Breast epithelium (tissue), 4 donors: ENCODE results near the gene EN1. TPM values are rescaled to one million over a fixed set of nuclear protein-coding genes. Genes with fewer than 3 reads are reported as not detected.

Experiments
- DNase-seq, 2 donors: peaks; one replicate each; pipeline ENCODE4 v3.0.0-alpha.2; 2019; ENCODE audit warnings: low spot score in 2 of 2
- H3K27ac ChIP-seq, 2 donors: fragments of 200-600 bp; sonication (generic) in 1 of 2; one replicate each; pipeline ENCODE4 v1.5.1; 2016 to 2019; ENCODE audit warnings: mild to moderate bottlenecking in 1 of 2
- H3K27me3 ChIP-seq, 2 donors: fragments of 200-600 bp; sonication (generic) in 1 of 2; one replicate each; pipeline versions ENCODE4 v1.5.1 to v1.6.0; 2017 to 2019; ENCODE audit warnings: control low read depth in 1 of 2, mild to moderate bottlenecking in 1 of 2
- H3K36me3 ChIP-seq: fragments of 200-600 bp; one replicate; pipeline ENCODE4 v1.5.1; 2019
- H3K4me1 ChIP-seq, 2 donors: fragments of 200-600 bp; sonication (generic); one replicate each; pipeline ENCODE4 v1.5.1; 2016 to 2019; ENCODE audit warnings: control low read depth in 1 of 2
- H3K4me3 ChIP-seq, 3 donors: fragments of 200-600 bp; sonication (generic); 1 replicate in 2 of 3; 2 replicates in 1 of 3; pipeline ENCODE4 v1.5.1; 2016 to 2019; ENCODE audit warnings: mild to moderate bottlenecking in 3 of 3, moderate library complexity in 2 of 3
- H3K9me3 ChIP-seq, 2 donors: fragments of 200-600 bp; sonication (generic) in 1 of 2; one replicate each; pipeline ENCODE4 v1.5.1; 2016 to 2019; ENCODE audit warnings: control low read depth in 1 of 2
- CTCF ChIP-seq, 3 donors: fragments of 450-650 bp; IDR thresholded peaks; one replicate each; pipeline ENCODE4 v1.5.1; 2016 to 2017; ENCODE audit warnings: antibody characterized with exemption in 3 of 3, mild to moderate bottlenecking in 3 of 3, moderate library complexity in 3 of 3
- POLR2A ChIP-seq: fragments of 450-650 bp; IDR thresholded peaks from one replicate; pipeline ENCODE4 v1.6.1; 2016; ENCODE audit warnings: antibody characterized with exemption, mild to moderate bottlenecking, moderate library complexity
- POLR2AphosphoS5 ChIP-seq, 3 donors: sonication (generic); formaldehyde crosslinking; IDR thresholded peaks; one replicate each; pipeline ENCODE4 v1.6.1; 2017; ENCODE audit warnings: antibody characterized with exemption in 3 of 3
- intact Hi-C: fragments of 100-400 bp; cut with DNase I; formaldehyde crosslinking; loops from one replicate; pipeline ENCODE4 v1.15.1; 2023; ENCODE audit warnings: low total_unique reads
- total RNA-seq, 3 donors: library from RNA; depleted of rRNA; stranded (reverse); fragments of >200 nt; gene quantifications; one replicate each; pipeline ENCODE4 v1.1.0, GENCODE V29; 2016

The EN1 gene
- total RNA-seq, 3 donors from 2014 or later = 0.29 to 6.4 (median 1.6) TPM

- intact Hi-C loops = no loop called here
- DNase-seq = no peak
- Histone ChIP-seq H3K27ac (no peak overlapping the region), H3K4me3 (no peak overlapping the region), H3K36me3 (no peaks in the 10 kb centered on the region), H3K27me3 (peaks cover 0 to 13% of the 10 kb centered on the region in 2 donors), H3K9me3 (no peaks in the 10 kb centered on the region), H3K4me1 (no peaks in the 10 kb centered on the region)
- TF ChIP-seq POLR2AphosphoS5 (IDR thresholded peaks at IDR 0.05) (no peak), POLR2A (no peak), CTCF (IDR thresholded peaks at IDR 0.05) (no peak)
Observed at GRCh38 chr2:118826093-118826492, 21.4 kb downstream of the EN1 start.

GRCh38 chr2:118823633-118824032 lies 23.8 kb downstream of the EN1 start:
- intact Hi-C loops = no loop called here
- no peak for TF ChIP-seq POLR2AphosphoS5 (IDR thresholded peaks at IDR 0.05)
- no peak for TF ChIP-seq CTCF (IDR thresholded peaks at IDR 0.05)
- TF ChIP-seq POLR2A = no peak
- H3K36me3 ChIP-seq = no peaks in the 10 kb centered on the region
- DNase-seq = no peak
- no peak overlapping the region for H3K27ac ChIP-seq
- no peaks in the 10 kb centered on the region for H3K9me3 ChIP-seq
- no peaks in the 10 kb centered on the region for H3K4me1 ChIP-seq
- H3K27me3 ChIP-seq = peaks cover 0 to 13% of the 10 kb centered on the region in 2 donors
- no peak overlapping the region for H3K4me3 ChIP-seq

GRCh38 chr2:118822572-118822971 lies 24.9 kb downstream of the EN1 start:
- no peaks in the 10 kb centered on the region for H3K4me1 ChIP-seq
- DNase-seq = no peak
- no peaks in the 10 kb centered on the region for H3K9me3 ChIP-seq
- intact Hi-C loops = no loop called here
- no peak for TF ChIP-seq POLR2AphosphoS5 (IDR thresholded peaks at IDR 0.05)
- no peak for TF ChIP-seq POLR2A
- TF ChIP-seq CTCF (IDR thresholded peaks at IDR 0.05) = no peak
- peaks cover 0 to 13% of the 10 kb centered on the region in 2 donors for H3K27me3 ChIP-seq
- no peak overlapping the region for H3K27ac ChIP-seq
- H3K4me3 ChIP-seq = no peak overlapping the region
- H3K36me3 ChIP-seq = no peaks in the 10 kb centered on the region

GRCh38 chr2:118822015-118822414 lies 25.4 kb downstream of the EN1 start:
- no peak for DNase-seq
- H3K36me3 ChIP-seq = no peaks in the 10 kb centered on the region
- H3K4me1 ChIP-seq = no peaks in the 10 kb centered on the region
- H3K4me3 ChIP-seq = no peak overlapping the region
- no peaks in the 10 kb centered on the region for H3K9me3 ChIP-seq
- H3K27me3 ChIP-seq = peaks cover 0 to 13% of the 10 kb centered on the region in 2 donors
- intact Hi-C loops = no loop called here
- H3K27ac ChIP-seq = no peak overlapping the region
- TF ChIP-seq POLR2A (no peak), POLR2AphosphoS5 (IDR thresholded peaks at IDR 0.05) (no peak), CTCF (IDR thresholded peaks at IDR 0.05) (no peak)

GRCh38 chr2:118817469-118817868 lies 30.0 kb downstream of the EN1 start:
- no peak for DNase-seq
- H3K36me3 ChIP-seq = no peaks in the 10 kb centered on the region
- no peaks in the 10 kb centered on the region for H3K4me1 ChIP-seq
- no peaks in the 10 kb centered on the region for H3K9me3 ChIP-seq
- intact Hi-C loops = no loop called here
- H3K27ac ChIP-seq = no peak overlapping the region
- no peak overlapping the region for H3K4me3 ChIP-seq
- TF ChIP-seq POLR2AphosphoS5 (IDR thresholded peaks at IDR 0.05) (no peak), CTCF (IDR thresholded peaks at IDR 0.05) (no peak), POLR2A (no peak)
- peaks cover 0 to 12% of the 10 kb centered on the region in 2 donors for H3K27me3 ChIP-seq
